Islet precursor cell (in vitro differentiated cells): ENCODE measurements around the gene GPR158.
A peak's percentile ranks its signal among the peaks of the same experiment; 100 is the strongest.

Source experiments
- DNase-seq: peaks from one replicate; pipeline ENCODE4 v3.0.0-alpha.2; 2018

Gene GPR158

GRCh38 chr10:25405871-25406270 is 231.1 kb downstream of the GPR158 start:
- no peak for DNase-seq

DNA sequence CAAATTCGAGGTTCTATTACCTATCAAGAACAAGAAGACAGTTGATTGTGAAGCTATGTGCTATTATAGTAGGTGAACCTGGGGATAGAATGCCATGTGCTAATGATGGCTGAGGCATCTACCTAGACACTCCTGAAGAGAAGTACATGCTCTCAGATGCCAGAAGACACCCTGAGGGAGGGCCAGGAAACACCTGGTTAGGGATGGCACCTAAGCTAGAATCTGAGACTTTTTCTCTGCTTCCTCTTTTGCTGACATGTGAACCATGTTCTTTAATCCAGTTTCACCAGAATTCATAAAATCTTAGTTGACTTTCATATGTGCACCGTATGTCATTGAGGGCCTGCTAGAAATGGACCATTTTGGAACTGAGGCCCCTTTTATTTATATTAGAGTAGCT is 242.8 kb downstream of the GPR158 start:
- no peak for DNase-seq

- DNase-seq: no peak
Observed at GRCh38 chr10:25425776-25426175, 251.0 kb downstream of the GPR158 start.

DNA sequence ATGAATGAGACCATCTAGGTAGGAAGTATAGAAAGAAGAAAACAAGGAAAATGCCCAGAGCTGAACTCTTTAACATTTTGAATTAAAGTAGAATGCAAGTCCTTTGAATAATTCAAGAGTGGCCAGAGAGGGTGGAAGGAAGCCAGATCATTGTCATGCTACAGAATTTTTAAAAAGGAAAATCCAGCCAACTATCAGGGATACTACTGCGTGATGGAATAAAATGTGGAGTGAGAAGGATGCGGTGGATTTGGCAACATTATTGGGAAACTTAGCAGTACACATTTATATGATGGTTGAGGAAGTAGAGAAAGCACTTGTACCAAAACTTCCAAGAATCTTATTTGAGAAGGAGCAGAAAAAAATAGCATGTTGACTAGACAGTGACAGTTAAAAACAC is 261.6 kb downstream of the GPR158 start:
- DNase-seq: no peak

GRCh38 chr10:25441270-25441669 is 266.5 kb downstream of the GPR158 start:
- no peak for DNase-seq

GRCh38 chr10:25444266-25444665 is 269.5 kb downstream of the GPR158 start:
- DNase-seq: no peak

DNA sequence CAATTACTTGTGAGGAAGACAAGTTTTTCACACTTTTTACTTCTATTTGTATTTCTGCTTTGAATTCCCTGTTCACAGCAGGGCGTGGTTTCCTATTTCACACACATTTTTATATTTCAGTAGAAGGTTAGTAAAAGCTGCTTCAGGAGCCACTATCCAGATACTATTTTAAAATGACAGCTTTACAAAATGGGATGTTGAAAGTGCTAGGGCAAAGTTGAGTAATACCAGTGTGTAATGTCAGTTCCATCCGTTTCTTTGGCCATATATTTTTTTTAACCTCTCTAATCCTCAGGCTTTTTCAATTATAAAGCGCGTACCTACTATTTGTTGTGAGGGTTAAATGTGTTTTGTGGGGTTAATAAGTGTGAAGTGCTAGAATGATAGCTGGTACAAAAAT is 276.6 kb downstream of the GPR158 start:
- DNase-seq: no peak

DNA sequence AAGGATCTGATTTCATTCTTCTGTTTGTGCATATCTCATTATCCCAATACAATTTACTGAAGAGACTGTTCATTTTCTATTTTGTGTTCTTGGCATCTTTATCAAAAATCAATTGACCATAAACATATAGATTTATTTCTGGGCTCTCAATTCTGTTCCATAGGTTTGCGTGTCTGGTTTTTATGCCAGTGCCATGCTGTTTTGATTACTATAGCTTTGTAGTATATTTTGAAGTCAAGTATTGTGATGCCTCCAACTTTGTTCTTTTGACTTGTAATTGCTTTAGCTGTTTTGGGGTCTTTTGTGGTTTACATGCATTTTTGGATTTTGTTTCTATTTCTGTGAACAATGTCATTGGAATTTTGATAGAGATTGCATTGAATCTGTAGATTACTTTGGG is 278.8 kb downstream of the GPR158 start:
- no peak for DNase-seq

GRCh38 chr10:25455980-25456567 is 281.3 kb downstream of the GPR158 start:
- no peak for DNase-seq

- DNase-seq: no peak
Observed at GRCh38 chr10:25457552-25457951, 282.8 kb downstream of the GPR158 start.

DNA sequence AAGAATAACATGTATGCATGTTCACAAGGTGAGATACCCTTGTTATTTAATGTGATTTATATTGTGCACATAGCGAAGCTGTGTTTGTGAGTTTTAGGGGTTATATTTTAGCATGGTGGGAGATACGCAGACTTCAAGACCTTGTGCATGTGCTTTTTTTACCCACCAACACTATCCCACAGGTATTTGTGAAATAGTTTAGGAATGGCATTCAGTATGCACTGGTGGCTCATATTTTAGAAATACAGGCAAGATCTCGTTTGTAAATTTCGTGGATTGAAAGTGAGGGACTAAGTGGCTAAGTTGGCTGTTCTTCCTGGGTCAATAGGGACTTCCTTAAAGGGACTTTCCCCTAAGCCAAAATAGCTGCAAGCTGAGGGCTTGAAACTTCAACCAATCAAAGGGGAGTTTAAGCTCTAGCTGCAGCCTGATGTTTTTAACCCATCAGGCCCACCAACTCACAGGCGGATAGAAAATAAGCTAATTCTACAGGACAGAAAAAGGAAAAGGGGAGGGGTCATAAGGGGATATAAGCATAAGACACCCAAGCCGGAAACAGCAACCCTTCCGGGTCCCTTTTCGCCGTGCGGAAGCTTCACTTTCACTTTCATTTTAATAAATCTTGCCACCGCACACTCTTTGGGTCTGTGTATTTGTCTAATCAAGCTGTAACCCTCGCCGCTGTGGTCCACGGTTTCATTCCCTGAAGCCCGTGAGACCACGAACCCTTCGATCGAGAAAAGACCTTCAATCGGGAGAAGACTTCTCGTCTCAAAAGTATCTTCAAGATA is 291.0 kb downstream of the GPR158 start:
- no peak for DNase-seq

DNA sequence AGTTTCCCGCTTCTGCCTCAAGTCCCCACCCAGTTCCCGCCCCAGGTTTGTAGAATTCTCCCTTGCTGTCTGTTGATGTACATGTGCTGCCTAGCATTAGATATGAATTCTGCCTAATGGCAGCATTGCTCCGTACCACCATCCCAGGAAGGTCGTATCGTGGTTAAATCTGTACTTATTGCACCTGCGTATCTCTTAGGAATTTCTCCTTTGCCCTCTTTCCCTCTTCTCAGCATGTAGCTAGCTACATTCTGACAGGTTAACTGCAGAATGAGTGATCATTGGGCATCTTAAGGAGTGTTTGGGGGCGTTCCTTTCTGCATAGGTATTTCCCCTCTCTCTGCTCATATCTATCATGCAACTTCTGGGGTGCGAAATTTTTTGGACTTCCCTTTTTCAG is 293.1 kb downstream of the GPR158 start:
- no peak for DNase-seq

DNA sequence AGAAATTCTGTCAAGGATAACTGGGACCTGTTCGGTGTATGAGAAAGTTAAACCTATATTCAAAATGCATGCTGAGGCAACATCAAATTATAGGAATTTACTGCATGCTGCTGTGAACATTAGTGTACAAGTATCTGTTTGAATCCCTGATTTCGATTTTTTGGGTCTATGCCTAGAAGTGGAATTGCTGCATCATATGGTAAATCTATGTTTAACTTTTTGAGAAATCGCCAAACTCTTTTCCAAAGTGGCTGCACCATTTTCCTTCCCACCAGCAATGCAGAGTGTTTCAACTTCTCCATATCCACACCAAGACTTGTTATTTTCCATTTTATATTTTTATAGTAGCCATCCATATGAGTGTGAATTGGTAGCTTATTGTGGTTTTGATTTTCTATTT is 306.7 kb downstream of the GPR158 start:
- DNase-seq: no peak

GRCh38 chr10:25483999-25484398 is 309.2 kb downstream of the GPR158 start:
- no peak for DNase-seq

DNA sequence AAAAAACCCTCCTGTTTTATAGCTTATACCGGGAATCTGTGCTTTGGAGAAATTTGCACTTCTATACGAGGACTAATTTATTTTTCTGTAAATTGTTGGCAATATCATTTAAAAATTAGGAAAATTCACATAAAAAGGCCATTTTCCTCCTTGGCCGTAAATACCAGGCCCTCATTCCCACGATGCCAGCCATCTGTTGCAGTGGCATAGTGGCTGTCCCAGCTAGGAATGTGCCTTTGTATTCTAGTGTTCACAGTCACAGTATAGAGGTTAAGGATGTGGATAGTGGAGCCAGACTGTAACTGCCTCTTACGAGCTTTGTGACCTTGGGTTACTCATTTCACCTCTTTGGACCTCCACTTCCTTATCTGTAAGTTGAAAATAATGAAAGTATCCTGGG is 312.5 kb downstream of the GPR158 start:
- DNase-seq: no peak

DNA sequence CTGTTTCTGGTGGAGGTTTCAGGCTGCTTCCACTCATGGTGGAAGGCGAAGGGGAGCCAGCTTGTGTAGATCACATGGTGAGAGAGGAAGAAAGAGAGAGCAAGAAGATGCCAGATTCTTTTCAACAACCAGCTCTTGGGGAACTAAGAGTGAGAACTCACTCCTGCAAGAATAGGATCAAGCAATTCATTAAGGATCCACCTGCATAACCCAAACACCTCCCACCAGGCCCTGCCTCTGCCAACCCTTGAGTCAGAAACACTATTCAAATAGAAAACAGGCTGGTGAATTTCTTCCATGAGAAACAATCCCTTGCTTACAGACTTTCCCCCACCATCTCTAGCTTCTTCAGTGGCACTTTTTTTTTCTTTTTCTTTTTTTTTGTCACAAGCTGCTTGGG is 317.2 kb downstream of the GPR158 start:
- DNase-seq: no peak

GRCh38 chr10:25492680-25493079 is 317.9 kb downstream of the GPR158 start:
- DNase-seq: no peak

GRCh38 chr10:25493122-25493893 is 318.5 kb downstream of the GPR158 start:
- DNase-seq: peak; percentile 92

GRCh38 chr10:25497246-25497645 is 322.4 kb downstream of the GPR158 start:
- no peak for DNase-seq

- DNase-seq: peak; percentile 71
Observed at GRCh38 chr10:25498645-25499044, 323.8 kb downstream of the GPR158 start.

GRCh38 chr10:25501912-25502311 is 327.1 kb downstream of the GPR158 start:
- DNase-seq: peak; percentile 74

DNA sequence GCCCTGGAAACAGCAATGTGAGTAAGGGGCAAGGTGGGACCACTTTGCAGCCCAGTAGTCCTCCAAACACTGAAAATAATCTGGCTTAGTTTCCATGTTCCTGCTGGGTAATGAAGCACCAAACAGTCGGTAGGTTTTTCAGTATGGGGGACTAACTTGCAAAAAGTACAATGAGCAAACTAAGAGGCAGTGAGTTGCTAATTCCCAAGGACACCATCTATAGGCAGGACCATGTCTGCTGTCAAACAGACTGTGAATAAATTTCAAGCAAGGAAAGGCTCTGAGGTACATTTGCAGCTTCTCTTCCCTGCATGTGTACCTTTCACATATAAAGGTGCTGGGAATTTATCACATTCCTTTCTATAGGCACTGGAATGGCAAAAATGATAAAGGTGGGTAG is 327.7 kb downstream of the GPR158 start:
- DNase-seq: no peak

DNA sequence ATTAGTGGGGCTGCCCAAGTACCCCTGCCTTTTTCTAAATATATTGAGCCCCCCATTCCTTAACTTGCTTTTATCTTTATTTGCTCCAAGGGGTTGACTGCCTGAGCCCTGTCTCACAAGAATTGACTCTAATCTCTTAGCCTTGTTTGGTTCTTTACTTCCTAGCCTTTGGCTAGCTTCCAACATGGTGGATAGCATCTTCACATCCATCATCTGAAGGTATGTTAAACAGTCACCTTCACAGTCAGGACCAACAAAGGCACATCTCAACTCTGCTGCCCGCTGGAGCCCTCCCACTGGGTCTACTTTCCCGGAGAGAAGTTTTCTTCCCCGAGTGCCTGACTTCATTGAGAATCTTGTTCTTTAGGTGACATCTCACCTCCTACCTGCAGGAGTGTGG is 329.5 kb downstream of the GPR158 start:
- DNase-seq: no peak

GRCh38 chr10:25504838-25505237 is 330.0 kb downstream of the GPR158 start:
- DNase-seq: no peak
